HepG2 (cell line): ENCODE data around the gene LHPP. TPM values are rescaled to one million over a fixed set of nuclear protein-coding genes. Genes with fewer than 3 reads are reported as not detected.

Experiments
- ATM ChIP-seq: fragments of 450-650 bp; IDR thresholded peaks from 2 replicates; pipeline ENCODE4 v1.7.1; 2017; ENCODE audit warnings: mild to moderate bottlenecking, borderline replicate concordance
- CEBPG ChIP-seq: IDR thresholded peaks from 2 replicates; pipeline ENCODE4 v1.6.1; 2016
- FOSL2 ChIP-seq: sonication (generic); formaldehyde crosslinking; IDR thresholded peaks from 2 replicates; pipeline ENCODE4 v1.4.0; 2020; ENCODE audit warnings: missing genetic modification reagents
- HNRNPL ChIP-seq: fragments of 200-400 bp; formaldehyde crosslinking; IDR thresholded peaks from 2 replicates; pipeline ENCODE4 v1.6.1; 2017; ENCODE audit warnings: mild to moderate bottlenecking, low read depth, low read length
- KLF11 ChIP-seq: IDR thresholded peaks from 2 replicates; pipeline ENCODE4 v1.6.1; 2016; ENCODE audit warnings: missing compliant biosample characterization
- MATR3 ChIP-seq: sonication (generic); formaldehyde crosslinking; IDR thresholded peaks from 2 replicates; pipeline ENCODE4 v1.4.0; 2020; ENCODE audit warnings: missing genetic modification reagents
- MED13 ChIP-seq: sonication (generic); formaldehyde crosslinking; IDR thresholded peaks from 2 replicates; pipeline ENCODE4 v1.5.0; 2020; ENCODE audit warnings: missing genetic modification reagents
- NFKB2 ChIP-seq: sonication (generic); formaldehyde crosslinking; IDR thresholded peaks from 2 replicates; pipeline ENCODE4 v1.4.0; 2020; ENCODE audit warnings: missing genetic modification reagents, borderline replicate concordance
- RFX3 ChIP-seq: IDR thresholded peaks from 2 replicates; pipeline ENCODE4 v1.6.1; 2016; ENCODE audit warnings: missing biosample characterization, missing genetic modification reagents
- TMF1 ChIP-seq: sonication (generic); formaldehyde crosslinking; IDR thresholded peaks from 2 replicates; pipeline ENCODE4 v1.8.1; 2022; ENCODE audit warnings: low read depth, missing genetic modification reagents
- ZFP41 ChIP-seq: sonication (generic); formaldehyde crosslinking; IDR thresholded peaks from 2 replicates; pipeline ENCODE4 v1.4.0; 2020; ENCODE audit warnings: mild to moderate bottlenecking, missing genetic modification reagents, borderline replicate concordance
- ZKSCAN1 ChIP-seq: fragments of 150-350 bp; IDR thresholded peaks from 2 replicates; pipeline ENCODE4 v1.6.1; 2014; ENCODE audit warnings: low read length
- ZNF207 ChIP-seq: fragments of 450-650 bp; IDR thresholded peaks from 2 replicates; pipeline ENCODE4 v1.6.1; 2016; ENCODE audit warnings: antibody characterized with exemption, borderline replicate concordance
- ZNF260 ChIP-seq: sonication (generic); formaldehyde crosslinking; IDR thresholded peaks from 2 replicates; pipeline ENCODE4 v1.4.0; 2020; ENCODE audit warnings: missing genetic modification reagents, low read depth, mild to moderate bottlenecking, borderline replicate concordance
- ZNF3 ChIP-seq: IDR thresholded peaks from 2 replicates; pipeline ENCODE4 v1.7.0; 2017; ENCODE audit warnings: inconsistent platforms
- ZNF317 ChIP-seq: sonication (generic); formaldehyde crosslinking; IDR thresholded peaks from 2 replicates; pipeline ENCODE4 v1.5.0; 2020; ENCODE audit warnings: mild to moderate bottlenecking, missing genetic modification reagents
- ZNF33B ChIP-seq: sonication (generic); formaldehyde crosslinking; IDR thresholded peaks from 2 replicates; pipeline ENCODE4 v1.5.1; 2020; ENCODE audit warnings: mild to moderate bottlenecking, missing genetic modification reagents
- ZNF446 ChIP-seq: sonication (generic); formaldehyde crosslinking; IDR thresholded peaks from 2 replicates; pipeline ENCODE4 v1.5.0; 2020; ENCODE audit warnings: mild to moderate bottlenecking, missing genetic modification reagents
- ZNF598 ChIP-seq: sonication (generic); formaldehyde crosslinking; IDR thresholded peaks from 2 replicates; pipeline ENCODE4 v1.5.1; 2020; ENCODE audit warnings: mild to moderate bottlenecking, missing genetic modification reagents, borderline replicate concordance
- ZNF672 ChIP-seq: sonication (generic); formaldehyde crosslinking; IDR thresholded peaks from 2 replicates; pipeline ENCODE4 v1.8.1; 2022; ENCODE audit warnings: missing genetic modification reagents
- ZNF766 ChIP-seq: sonication (generic); formaldehyde crosslinking; IDR thresholded peaks from 2 replicates; pipeline ENCODE4 v1.5.0; 2020; ENCODE audit warnings: missing genetic modification reagents, borderline replicate concordance
- polyA plus RNA-seq, 8 experiments: library from polyadenylated mRNA; depleted of rRNA in 3 of 8; stranded (reverse) in 7 of 8; unstranded in 1 of 8; fragments of >200 nt; fragmentation: Illumina TruSeq in 4 of 8; extraction: Trizol in 4 of 8; gene quantifications; 2 replicates each; pipeline versions ENCODE4 v1.2.1 to v1.2.3, GENCODE V29; 2011 to 2016; ENCODE audit warnings: low read depth in 4 of 8, missing spikeins in 1 of 8, mixed read lengths in 1 of 8; ENCODE audit not compliant: insufficient read depth in 1 of 8
- total RNA-seq, 5 experiments: library from RNA; depleted of rRNA; stranded (reverse); fragments of >200 nt; fragmentation: Illumina TruSeq; extraction: Trizol; gene quantifications; 2 replicates each; pipeline ENCODE4 v1.2.3, GENCODE V29; 2016; ENCODE audit warnings: low read depth in 1 of 5
- TF ChIP-seq, protein P1 (sequence below): sonication (generic); formaldehyde crosslinking; conservative IDR thresholded peaks from 2 replicates; pipeline ENCODE4 v1.4.0; 2020; ENCODE audit warnings: missing genetic modification reagents
- TF ChIP-seq, protein P2 (sequence below): sonication (generic); formaldehyde crosslinking; IDR thresholded peaks from 2 replicates; pipeline ENCODE4 v1.5.0; 2020; ENCODE audit warnings: mild to moderate bottlenecking, missing genetic modification reagents, borderline replicate concordance
- TF ChIP-seq, protein P3 (sequence below): sonication (generic); formaldehyde crosslinking; IDR thresholded peaks from 2 replicates; pipeline ENCODE4 v1.5.1; 2020; ENCODE audit warnings: mild to moderate bottlenecking, missing genetic modification reagents
- TF ChIP-seq, protein P4 (sequence below): sonication (generic); formaldehyde crosslinking; IDR thresholded peaks from 2 replicates; pipeline ENCODE4 v1.5.0; 2020; ENCODE audit warnings: missing genetic modification reagents, mild to moderate bottlenecking, borderline replicate concordance

LHPP gene
- total and polyA plus RNA-seq, 2 of the 13 experiments (the other 11 are each of a cell fraction or from before 2014, with no cell fraction given) = 5.2 to 13.1 TPM

DNA sequence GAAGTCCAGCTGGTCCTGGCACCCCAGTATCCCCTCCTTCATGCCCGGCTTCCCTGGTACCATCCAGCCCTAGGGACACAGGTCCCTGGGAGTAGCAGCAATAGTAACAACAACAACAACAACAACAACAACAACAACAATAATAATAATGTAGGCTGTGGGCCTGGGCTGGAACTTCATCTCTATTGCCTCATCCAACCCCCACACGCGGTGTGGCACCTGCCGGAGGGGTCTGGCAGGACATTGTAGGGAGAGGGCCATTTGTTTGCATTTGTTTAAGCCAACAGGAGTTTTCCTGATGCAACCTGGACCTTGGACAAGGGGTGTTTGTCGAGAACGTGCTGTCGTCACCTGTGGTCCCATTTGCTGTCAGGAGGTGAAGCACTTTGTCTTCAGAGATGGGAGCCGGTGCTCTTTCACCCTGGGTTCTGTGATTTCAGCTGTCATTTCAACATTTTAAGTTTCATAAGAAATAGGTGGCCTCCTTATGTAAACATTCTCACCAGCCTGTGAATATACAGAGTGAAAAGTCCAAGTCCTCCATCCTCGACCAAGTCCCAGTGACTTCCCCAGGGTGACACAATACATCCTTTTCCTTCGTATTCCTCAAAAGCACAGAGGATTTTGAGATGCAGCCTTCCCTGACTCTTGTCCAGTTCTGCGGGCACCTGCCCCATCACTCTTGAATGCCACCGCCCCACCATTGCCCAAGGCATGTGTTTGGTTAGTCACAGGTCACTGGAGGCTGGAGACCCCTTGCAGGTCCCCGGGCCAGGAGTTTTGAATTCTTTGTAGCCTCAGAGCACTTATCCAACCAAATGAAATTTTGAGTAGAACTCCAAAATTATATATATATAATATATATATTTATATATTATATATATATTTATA lies 9.2 kb downstream of the LHPP start (continued):
- no peak for TF ChIP-seq RFX3 (CRISPR knock-in tag)
- no peak for TF ChIP-seq ZNF207
- TF ChIP-seq, protein P1, sequence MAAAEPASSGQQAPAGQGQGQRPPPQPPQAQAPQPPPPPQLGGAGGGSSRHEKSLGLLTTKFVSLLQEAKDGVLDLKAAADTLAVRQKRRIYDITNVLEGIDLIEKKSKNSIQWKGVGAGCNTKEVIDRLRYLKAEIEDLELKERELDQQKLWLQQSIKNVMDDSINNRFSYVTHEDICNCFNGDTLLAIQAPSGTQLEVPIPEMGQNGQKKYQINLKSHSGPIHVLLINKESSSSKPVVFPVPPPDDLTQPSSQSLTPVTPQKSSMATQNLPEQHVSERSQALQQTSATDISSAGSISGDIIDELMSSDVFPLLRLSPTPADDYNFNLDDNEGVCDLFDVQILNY (CRISPR knock-in tag) = no peak
- peak; percentile 64; the same call in 1 of the 2 replicates for TF ChIP-seq ZNF766 (CRISPR knock-in tag)
- peak; percentile 87 for TF ChIP-seq FOSL2 (CRISPR knock-in tag)
- TF ChIP-seq, protein P2, sequence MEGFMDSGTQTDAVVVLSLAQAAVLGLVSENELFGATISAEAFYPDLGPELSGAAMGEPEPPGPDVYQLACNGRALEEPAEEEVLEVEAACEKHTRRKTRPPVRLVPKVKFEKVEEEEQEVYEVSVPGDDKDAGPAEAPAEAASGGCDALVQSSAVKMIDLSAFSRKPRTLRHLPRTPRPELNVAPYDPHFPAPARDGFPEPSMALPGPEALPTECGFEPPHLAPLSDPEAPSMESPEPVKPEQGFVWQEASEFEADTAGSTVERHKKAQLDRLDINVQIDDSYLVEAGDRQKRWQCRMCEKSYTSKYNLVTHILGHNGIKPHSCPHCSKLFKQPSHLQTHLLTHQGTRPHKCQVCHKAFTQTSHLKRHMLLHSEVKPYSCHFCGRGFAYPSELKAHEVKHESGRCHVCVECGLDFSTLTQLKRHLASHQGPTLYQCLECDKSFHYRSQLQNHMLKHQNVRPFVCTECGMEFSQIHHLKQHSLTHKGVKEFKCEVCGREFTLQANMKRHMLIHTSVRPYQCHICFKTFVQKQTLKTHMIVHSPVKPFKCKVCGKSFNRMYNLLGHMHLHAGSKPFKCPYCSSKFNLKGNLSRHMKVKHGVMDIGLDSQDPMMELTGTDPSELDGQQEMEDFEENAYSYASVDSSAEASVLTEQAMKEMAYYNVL (CRISPR knock-in tag) = peak; percentile 87; the same call in 1 of the 2 replicates
- TF ChIP-seq NFKB2 = peak; percentile 71; the same call in 1 of the 2 replicates
- 0 out of 2 replicates have a peak, but pooled peaks have one; percentile 58 for TF ChIP-seq TMF1 (CRISPR knock-in tag)
- no peak for TF ChIP-seq ATM
- TF ChIP-seq ZFP41 = no peak
- no peak for TF ChIP-seq ZNF33B (CRISPR knock-in tag)
- TF ChIP-seq HNRNPL = peak; percentile 51; the same call in 1 of the 2 replicates
- TF ChIP-seq ZNF598 (CRISPR knock-in tag) = no peak
- TF ChIP-seq ZNF446 (CRISPR knock-in tag) = no peak
- TF ChIP-seq CEBPG = peak; percentile 99
- TF ChIP-seq KLF11 (CRISPR knock-in tag) = no peak
- TF ChIP-seq ZNF317 (CRISPR knock-in tag) = peak; percentile 81; the same call in 1 of the 2 replicates
- TF ChIP-seq MED13 (CRISPR knock-in tag) = peak; percentile 61; the same call in 1 of the 2 replicates
- TF ChIP-seq ZNF3 = 0 out of 2 replicates have a peak, but pooled peaks have one; percentile 65
- TF ChIP-seq, protein P3, sequence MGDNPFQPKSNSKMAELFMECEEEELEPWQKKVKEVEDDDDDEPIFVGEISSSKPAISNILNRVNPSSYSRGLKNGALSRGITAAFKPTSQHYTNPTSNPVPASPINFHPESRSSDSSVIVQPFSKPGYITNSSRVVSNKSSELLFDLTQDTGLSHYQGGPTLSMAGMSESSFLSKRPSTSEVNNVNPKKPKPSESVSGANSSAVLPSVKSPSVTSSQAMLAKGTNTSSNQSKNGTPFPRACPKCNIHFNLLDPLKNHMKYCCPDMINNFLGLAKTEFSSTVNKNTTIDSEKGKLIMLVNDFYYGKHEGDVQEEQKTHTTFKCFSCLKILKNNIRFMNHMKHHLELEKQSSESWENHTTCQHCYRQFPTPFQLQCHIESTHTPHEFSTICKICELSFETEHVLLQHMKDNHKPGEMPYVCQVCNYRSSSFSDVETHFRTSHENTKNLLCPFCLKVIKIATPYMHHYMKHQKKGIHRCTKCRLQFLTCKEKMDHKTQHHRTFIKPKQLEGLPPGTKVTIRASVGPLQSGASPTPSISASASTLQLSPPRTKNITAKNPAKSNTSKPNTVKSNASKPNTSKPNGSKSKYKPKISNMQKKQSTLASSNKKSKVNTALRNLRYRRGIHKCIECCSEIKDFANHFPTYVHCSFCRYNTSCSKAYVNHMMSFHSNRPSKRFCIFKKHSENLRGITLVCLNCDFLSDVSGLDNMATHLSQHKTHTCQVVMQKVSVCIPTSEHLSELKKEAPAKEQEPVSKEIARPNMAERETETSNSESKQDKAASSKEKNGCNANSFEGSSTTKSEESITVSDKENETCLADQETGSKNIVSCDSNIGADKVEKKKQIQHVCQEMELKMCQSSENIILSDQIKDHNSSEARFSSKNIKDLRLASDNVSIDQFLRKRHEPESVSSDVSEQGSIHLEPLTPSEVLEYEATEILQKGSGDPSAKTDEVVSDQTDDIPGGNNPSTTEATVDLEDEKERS = peak; percentile 84; the same call in 1 of the 2 replicates
- TF ChIP-seq MATR3 (CRISPR knock-in tag) = no peak
- TF ChIP-seq ZKSCAN1 = peak; percentile 50; the same call in 1 of the 2 replicates
- TF ChIP-seq, protein P4, sequence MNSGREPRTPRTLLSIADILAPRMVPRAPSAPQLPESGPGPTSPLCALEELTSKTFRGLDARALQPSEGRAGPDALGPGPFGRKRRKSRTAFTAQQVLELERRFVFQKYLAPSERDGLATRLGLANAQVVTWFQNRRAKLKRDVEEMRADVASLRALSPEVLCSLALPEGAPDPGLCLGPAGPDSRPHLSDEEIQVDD (CRISPR knock-in tag) = no peak
- TF ChIP-seq ZNF260 (CRISPR knock-in tag) = no peak
- no peak for TF ChIP-seq ZNF672 (CRISPR knock-in tag)
